HG02973 (cell line): ENCODE data around the gene CEP57L1.
"Not testable (repeated sequence)": the region's sequence is repeated elsewhere in the genome, so short reads cannot be mapped to it uniquely, and the experiment has no call there.

ENCODE experiments used
- ATAC-seq: cut with Tn5 transposase; IDR thresholded peaks from one replicate; pipeline ENCODE4 v1.9.1; 2021; ENCODE audit warnings: moderate library complexity; ENCODE audit not compliant: unreplicated experiment

The CEP57L1 gene

GRCh38 chr6:109167562-109167961 lies 72.3 kb downstream of the CEP57L1 start:
- ATAC-seq, result no peak

GRCh38 chr6:109170333-109170732 lies 75.0 kb downstream of the CEP57L1 start:
- no peak for ATAC-seq

- no peak for ATAC-seq
Observed at GRCh38 chr6:109172101-109172746, 76.9 kb downstream of the CEP57L1 start.

GRCh38 chr6:109174916-109175315 lies 79.6 kb downstream of the CEP57L1 start:
- ATAC-seq, result no peak

- ATAC-seq, result no peak
Observed at GRCh38 chr6:109178921-109179320, 83.6 kb downstream of the CEP57L1 start.

GRCh38 chr6:109179507-109179906 lies 84.2 kb downstream of the CEP57L1 start:
- no peak for ATAC-seq

- ATAC-seq, result no peak
Observed at GRCh38 chr6:109182578-109182977, 87.3 kb downstream of the CEP57L1 start.

- no peak for ATAC-seq
Observed at GRCh38 chr6:109183109-109183650, 87.9 kb downstream of the CEP57L1 start.

GRCh38 chr6:109184638-109185037 lies 89.3 kb downstream of the CEP57L1 start:
- no peak for ATAC-seq

- no peak for ATAC-seq
Observed at GRCh38 chr6:109186012-109186411, 90.7 kb downstream of the CEP57L1 start.

GRCh38 chr6:109187399-109188114 lies 92.2 kb downstream of the CEP57L1 start:
- peak; percentile 73 for ATAC-seq

- no peak for ATAC-seq
Observed at GRCh38 chr6:109188115-109188411, 92.8 kb downstream of the CEP57L1 start.

GRCh38 chr6:109191368-109191767 lies 96.1 kb downstream of the CEP57L1 start:
- ATAC-seq, result not testable (repeated sequence)

- ATAC-seq, result no peak
Observed at GRCh38 chr6:109192865-109193264, 97.6 kb downstream of the CEP57L1 start.

GRCh38 chr6:109194880-109195279 lies 99.6 kb downstream of the CEP57L1 start:
- ATAC-seq, result no peak

- ATAC-seq, result no peak
Observed at GRCh38 chr6:109197061-109197460, 101.8 kb downstream of the CEP57L1 start.

GRCh38 chr6:109202409-109203264 lies 107.3 kb downstream of the CEP57L1 start:
- no peak for ATAC-seq

GRCh38 chr6:109204511-109204910 lies 109.2 kb downstream of the CEP57L1 start:
- ATAC-seq, result no peak

- ATAC-seq, result no peak
Observed at GRCh38 chr6:109212683-109213082, 117.4 kb downstream of the CEP57L1 start.
